Stimulated activated naive CD8-positive, alpha-beta T cell treated with anti-CD3 and anti-CD28 coated beads, Interleukin-15, Interleukin-2, amounts not matched to agents 100 U/mL and 50 U/mL, for 24 hours (primary cell): ENCODE data around the gene VPS13A.
"Not testable (repeated sequence)": the region's sequence is repeated elsewhere in the genome, so short reads cannot be mapped to it uniquely, and the experiment has no call there.

Experiments used
- ATAC-seq: fragments of 150-1000 bp; cut with Tn5 transposase; one replicate; pipeline ENCODE4 v1.10.0; 2021
- DNase-seq: peaks from one replicate; pipeline ENCODE4 v3.0.0; 2021

The VPS13A gene

GRCh38 chr9:77305622-77306400, 128.5 kb downstream of the VPS13A start:
- DNase-seq, result no peak
- no peak for ATAC-seq

GRCh38 chr9:77307166-77307565, 129.8 kb downstream of the VPS13A start:
- DNase-seq (no peak), ATAC-seq (no peak)

GRCh38 chr9:77316058-77316457, 138.7 kb downstream of the VPS13A start:
- ATAC-seq (no peak), DNase-seq (no peak)

- no peak for DNase-seq
- ATAC-seq, result no peak
Measured at GRCh38 chr9:77325058-77325457, 147.7 kb downstream of the VPS13A start.

GRCh38 chr9:77328102-77328501, 150.8 kb downstream of the VPS13A start:
- DNase-seq (no peak), ATAC-seq (no peak)

GRCh38 chr9:77370064-77370463, 192.7 kb downstream of the VPS13A start:
- DNase-seq (no peak), ATAC-seq (no peak)

- ATAC-seq (no peak), DNase-seq (no peak)
Measured at GRCh38 chr9:77374266-77374665, 196.9 kb downstream of the VPS13A start.

GRCh38 chr9:77375956-77376532, 198.7 kb downstream of the VPS13A start:
- no peak for DNase-seq
- ATAC-seq, result no peak

- ATAC-seq, result no peak
- DNase-seq, result no peak
Measured at GRCh38 chr9:77384406-77384805, 207.1 kb downstream of the VPS13A start.

GRCh38 chr9:77386187-77386586, 208.9 kb downstream of the VPS13A start:
- DNase-seq (no peak), ATAC-seq (no peak)

- DNase-seq (no peak), ATAC-seq (no peak)
Measured at GRCh38 chr9:77391834-77392233, 214.5 kb downstream of the VPS13A start.

GRCh38 chr9:77392328-77392727, 215.0 kb downstream of the VPS13A start:
- DNase-seq (no peak), ATAC-seq (no peak)

- not testable (repeated sequence) for DNase-seq, ATAC-seq
Measured at GRCh38 chr9:77398581-77398980, 221.2 kb downstream of the VPS13A start.

GRCh38 chr9:77399964-77400363, 222.6 kb downstream of the VPS13A start:
- ATAC-seq, result no peak

GRCh38 chr9:77402286-77402685, 225.0 kb downstream of the VPS13A start:
- DNase-seq (no peak), ATAC-seq (no peak)

More at GRCh38 chr9:77399964-77400363, 222.6 kb downstream of the VPS13A start:
- DNase-seq, result no peak

- DNase-seq (no peak), ATAC-seq (no peak)
Measured at GRCh38 chr9:77403239-77403638, 225.9 kb downstream of the VPS13A start.

GRCh38 chr9:77408521-77408920, 231.2 kb downstream of the VPS13A start:
- not testable (repeated sequence) for ATAC-seq, DNase-seq

- DNase-seq (no peak), ATAC-seq (no peak)
Measured at GRCh38 chr9:77417566-77417965, 240.2 kb downstream of the VPS13A start.

- no peak for DNase-seq
- no peak for ATAC-seq
Measured at GRCh38 chr9:77418226-77418625, 240.9 kb downstream of the VPS13A start.

- ATAC-seq (no peak), DNase-seq (no peak)
Measured at GRCh38 chr9:77420641-77421040, 243.3 kb downstream of the VPS13A start.

- ATAC-seq (no peak), DNase-seq (no peak)
Measured at GRCh38 chr9:77421506-77422265, 244.4 kb downstream of the VPS13A start.

GRCh38 chr9:77422969-77423368, 245.6 kb downstream of the VPS13A start:
- DNase-seq (no peak), ATAC-seq (no peak)

GRCh38 chr9:77423841-77424240, 246.5 kb downstream of the VPS13A start:
- no peak for ATAC-seq
- DNase-seq, result no peak
